DMS153 (cell line): ENCODE measurements around the gene C6.
"Not testable (repeated sequence)": the region's sequence is repeated elsewhere in the genome, so short reads cannot be mapped to it uniquely, and the experiment has no call there.

Experiments used
- DNase-seq: peaks from one replicate; lab custom pipeline; 2025; lab: John Stamatoyannopoulos, UW

C6 gene

GRCh38 chr5:41213340-41213739, at the start of gene C6:
C6 (minus strand) TSS chr5:41213532; CDS start chr5:41203230, 10,302 bp downstream.
- no peak for DNase-seq

- DNase-seq, result no peak
These were observed 43.1 kb upstream of the C6 start for GRCh38 chr5:41256400-41256799.

DNA sequence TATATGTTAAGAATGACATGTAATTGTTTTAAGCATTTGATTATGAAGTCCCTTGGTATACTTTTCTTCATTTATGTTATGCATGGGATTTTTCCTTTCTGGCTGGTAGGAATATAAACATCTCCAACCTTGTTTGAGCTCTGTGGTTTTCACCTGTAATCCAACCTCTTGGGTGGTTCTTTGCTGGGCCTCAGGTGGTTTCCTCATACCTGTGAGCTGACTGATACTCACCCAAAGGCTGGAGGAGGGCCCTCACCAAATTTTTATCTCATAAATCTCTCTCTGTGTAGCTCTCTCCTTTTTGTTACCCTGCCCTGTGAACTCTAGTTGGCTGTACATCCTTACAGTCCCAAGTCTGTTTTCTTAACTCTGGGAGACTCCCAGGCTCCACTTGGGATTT, 39.8 kb upstream of the C6 start:
- DNase-seq, result no peak

GRCh38 chr5:41252036-41252435, 38.7 kb upstream of the C6 start:
- no peak for DNase-seq

DNA sequence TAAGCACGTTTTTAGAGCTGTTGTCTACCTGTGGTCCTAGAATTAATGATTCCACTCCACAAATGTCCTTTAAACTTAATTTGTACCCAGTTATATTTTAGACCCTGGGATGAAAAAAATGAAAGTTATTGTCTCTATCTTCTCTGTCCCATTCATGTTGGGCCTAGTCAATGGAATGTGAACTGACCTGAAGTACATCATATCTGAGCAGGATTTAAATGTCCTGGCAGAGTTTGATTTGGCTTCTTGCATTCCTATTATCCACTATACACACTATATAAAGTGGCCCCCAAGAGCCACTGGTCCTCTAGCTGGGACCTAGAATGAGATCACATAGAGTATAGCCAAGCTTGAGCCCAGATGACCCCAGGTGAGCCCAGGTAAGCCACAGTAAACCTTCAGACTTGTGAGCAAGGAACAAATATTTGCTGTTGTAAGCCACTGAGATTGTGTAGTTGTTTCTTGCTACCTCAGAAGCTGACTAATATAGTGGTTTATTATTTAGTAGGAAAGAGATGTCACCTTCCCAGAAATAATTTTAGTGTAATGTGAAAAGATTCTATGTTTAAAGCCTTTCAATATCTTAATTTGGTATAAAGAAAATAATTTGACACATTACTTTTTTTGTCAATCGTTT, 37.1 kb upstream of the C6 start:
- DNase-seq, result no peak

- no peak for DNase-seq
These were observed 33.8 kb upstream of the C6 start for GRCh38 chr5:41247135-41247534.

DNA sequence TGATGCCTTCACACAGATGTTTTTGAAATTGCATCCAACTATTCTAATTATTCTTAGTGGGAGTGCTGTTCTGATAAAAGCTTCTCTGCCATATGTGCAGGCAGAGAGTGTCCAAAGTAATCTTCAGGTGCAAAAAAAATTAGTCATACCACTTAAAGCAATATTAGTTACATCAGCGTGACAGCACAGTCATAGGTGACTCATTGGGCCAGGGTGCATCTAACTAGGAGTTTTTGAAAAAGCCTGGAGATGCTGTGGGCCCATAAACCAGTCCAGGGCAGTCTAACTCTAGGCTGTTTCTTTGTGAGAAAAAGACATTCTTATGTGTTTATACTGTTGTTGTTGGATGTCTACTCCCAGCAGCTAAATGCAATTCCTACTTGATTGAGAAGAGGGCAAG, 33.0 kb upstream of the C6 start:
- DNase-seq, result no peak

DNA sequence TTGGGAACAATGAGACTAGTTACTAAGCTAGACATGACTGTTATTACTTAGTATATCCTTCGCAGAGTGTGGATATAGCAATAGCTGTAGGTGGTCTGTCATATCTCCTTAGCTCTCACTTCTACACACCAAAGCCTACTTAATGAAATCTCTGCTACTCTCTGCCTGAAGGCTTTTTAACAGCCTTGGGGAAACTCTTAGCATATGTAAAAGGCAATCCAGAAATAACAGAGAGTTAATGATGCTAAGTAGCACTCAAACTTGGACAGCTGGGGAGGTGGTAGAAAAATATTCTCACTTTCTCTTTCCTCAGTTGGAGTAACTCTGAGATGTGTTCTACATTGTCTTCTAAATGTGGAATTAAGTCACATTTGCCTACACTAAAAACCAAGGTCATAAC, 30.2 kb upstream of the C6 start:
- DNase-seq, result no peak

DNA sequence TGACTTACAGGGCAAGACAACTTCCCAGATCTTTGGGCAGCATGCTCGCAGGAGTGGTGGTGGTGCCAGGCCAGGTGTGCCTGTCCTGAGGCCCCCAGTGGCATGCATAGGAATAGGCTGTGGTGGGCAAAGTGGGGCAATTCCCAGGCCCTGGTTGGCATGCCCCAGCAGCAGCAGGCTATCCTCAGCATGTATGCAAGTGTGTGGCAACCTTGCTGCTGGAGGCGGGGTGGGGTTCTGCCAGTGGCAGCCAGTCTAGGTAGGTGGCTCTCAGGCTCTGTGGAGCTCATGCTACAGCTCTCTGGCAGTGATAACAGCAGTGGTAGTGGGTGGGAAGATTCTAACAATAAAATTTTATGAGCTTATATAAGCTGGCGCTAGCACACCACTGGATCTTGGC, 27.7 kb upstream of the C6 start:
- no peak for DNase-seq

- no peak for DNase-seq
These were observed 27.1 kb upstream of the C6 start for GRCh38 chr5:41240390-41240789.

- no peak for DNase-seq
These were observed 21.1 kb upstream of the C6 start for GRCh38 chr5:41234475-41234874.

DNA sequence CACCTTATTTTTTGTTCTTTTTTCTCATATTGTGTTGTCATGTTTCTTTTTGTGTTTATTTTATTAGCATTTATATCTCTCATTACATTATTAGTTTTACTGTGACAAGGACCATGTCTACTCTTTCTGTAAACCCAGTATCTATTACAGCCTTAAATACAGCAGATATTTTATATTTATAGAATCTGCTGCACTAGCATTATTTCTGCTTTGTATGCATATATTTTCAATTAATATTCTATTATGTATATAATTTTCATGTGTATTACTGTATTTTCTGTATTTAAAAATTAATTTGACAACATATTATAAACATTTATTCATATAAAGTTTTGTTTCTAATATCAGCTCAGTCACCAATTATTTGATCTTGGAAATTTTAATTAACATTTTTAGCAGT, 19.5 kb upstream of the C6 start:
- no peak for DNase-seq

DNA sequence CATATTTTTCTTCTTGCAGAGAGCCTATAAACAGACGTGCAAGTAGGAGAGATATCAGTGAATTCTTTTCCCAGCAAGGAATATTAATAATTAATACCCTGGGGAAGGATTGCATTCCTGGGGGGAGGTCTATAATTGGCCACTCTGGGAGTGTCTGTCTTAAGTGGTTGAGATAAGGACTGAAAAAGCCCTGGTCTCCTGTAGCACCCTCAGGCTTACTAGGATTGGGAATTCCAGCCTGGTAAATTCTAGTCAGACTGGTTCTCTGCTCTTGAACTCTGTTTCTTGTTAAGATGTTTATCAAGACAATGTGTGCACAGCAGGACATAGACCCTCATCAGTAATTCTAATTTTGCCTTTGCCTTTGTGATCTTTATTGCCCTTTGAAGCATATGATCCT, 16.9 kb upstream of the C6 start:
- DNase-seq, result not testable (repeated sequence)

DNA sequence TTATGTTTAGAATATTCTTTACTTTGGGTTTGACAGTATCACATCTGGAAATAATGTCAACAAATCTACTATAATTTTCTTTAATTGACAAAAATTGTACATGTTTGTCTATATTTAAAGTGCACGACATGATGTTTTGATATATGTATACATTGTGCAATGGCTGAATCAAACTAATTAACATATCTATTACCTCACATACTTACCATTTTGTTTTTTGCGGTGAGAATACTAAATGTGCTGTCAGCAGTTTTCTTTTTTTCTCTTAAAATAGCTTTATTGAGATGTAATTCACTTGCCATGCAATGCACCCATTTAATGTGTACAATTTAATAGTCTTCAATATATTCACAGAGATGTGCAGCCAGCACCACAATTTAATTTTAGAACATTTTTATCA, 10.6 kb upstream of the C6 start:
- no peak for DNase-seq

- no peak for DNase-seq
These were observed 6.4 kb upstream of the C6 start for GRCh38 chr5:41219658-41220269.

GRCh38 chr5:41218929-41219657, 5.8 kb upstream of the C6 start:
- DNase-seq, result no peak

DNA sequence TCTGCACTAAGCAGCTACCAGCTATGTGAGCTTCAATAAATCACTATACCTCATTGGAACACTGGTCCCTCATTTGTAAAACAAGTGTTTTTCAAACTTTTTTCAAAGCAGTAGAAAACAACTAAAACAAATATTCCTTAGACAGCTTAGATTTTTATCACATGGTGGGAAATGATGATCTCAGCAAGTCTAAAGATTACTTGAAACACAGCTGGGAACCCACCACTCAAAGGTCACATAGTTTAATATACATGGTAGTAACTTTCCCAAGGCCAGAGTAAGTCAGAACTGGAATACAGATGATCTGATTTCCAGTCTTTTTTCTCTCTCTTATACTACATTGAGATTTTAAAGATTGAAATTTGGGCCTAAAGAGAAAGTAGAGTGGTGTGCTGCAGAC, 850 bp upstream of the C6 start:
- DNase-seq, result no peak

GRCh38 chr5:41212935-41213334, 397 bp downstream of the C6 start:
- no peak for DNase-seq

- DNase-seq, result no peak
These were observed 1.9 kb downstream of the C6 start for GRCh38 chr5:41211417-41211816.

DNA sequence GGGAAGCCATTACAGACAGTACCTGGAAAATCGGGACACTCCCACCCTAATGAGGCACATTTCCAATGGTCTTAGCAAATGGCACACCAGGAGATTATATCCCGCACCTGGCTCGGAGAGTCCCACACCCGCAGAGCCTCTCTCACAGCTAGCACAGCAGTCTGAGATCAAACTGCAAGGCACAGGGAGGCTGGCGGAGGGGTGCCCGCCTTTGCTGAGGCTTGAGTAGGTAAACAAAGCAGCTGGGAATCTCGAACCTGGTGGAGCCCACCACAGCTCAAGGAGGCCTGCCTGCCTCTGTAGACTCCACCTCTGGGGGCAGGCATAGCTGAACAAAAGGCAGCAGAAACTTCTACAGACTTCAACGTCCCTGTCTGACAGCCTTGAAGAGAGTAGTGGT, 7.9 kb downstream of the C6 start:
- DNase-seq, result not testable (repeated sequence)

GRCh38 chr5:41203033-41203432, 10.3 kb downstream of the C6 start:
- DNase-seq, result no peak

DNA sequence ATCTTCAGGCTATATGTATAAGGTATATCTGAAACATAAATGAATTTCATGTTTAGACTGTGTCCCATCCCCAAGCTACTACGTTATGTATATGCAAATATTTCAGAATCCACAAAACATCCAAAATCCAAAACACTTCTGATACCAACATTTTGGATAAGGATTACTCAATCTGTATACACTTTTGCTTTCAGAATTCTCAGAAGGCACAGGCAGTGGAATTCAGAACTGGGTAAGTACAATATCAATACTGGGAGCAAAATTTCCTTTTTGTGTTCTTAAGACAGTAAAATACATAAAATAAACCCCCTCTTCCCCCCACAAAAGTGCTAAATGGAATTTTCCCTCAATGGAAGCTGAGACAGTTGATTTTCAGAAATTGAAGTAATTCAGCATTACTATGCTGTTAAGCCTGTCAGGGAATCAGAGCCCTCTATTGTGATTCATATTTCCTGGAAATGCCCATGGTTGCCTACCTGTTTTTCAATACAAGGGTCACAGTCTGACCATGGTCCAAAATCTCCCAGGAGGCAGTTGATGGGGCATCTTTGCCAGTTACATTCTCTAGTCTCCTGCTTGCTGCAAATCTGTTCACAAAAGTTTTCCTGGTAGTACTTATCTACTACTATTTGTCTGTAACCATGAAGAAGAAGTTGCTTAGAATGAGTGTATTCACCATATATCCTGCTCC, 12.1 kb downstream of the C6 start:
- no peak for DNase-seq

- no peak for DNase-seq
These were observed 12.8 kb downstream of the C6 start for GRCh38 chr5:41200506-41200905.
